ENCODE results near the gene MMP17. TPM values are rescaled to one million over a fixed set of nuclear protein-coding genes. Genes with fewer than 3 reads are reported as not detected.

The MMP17 gene
- total RNA-seq, 1 donor from 2014 or later, result 1.1 TPM

DNA sequence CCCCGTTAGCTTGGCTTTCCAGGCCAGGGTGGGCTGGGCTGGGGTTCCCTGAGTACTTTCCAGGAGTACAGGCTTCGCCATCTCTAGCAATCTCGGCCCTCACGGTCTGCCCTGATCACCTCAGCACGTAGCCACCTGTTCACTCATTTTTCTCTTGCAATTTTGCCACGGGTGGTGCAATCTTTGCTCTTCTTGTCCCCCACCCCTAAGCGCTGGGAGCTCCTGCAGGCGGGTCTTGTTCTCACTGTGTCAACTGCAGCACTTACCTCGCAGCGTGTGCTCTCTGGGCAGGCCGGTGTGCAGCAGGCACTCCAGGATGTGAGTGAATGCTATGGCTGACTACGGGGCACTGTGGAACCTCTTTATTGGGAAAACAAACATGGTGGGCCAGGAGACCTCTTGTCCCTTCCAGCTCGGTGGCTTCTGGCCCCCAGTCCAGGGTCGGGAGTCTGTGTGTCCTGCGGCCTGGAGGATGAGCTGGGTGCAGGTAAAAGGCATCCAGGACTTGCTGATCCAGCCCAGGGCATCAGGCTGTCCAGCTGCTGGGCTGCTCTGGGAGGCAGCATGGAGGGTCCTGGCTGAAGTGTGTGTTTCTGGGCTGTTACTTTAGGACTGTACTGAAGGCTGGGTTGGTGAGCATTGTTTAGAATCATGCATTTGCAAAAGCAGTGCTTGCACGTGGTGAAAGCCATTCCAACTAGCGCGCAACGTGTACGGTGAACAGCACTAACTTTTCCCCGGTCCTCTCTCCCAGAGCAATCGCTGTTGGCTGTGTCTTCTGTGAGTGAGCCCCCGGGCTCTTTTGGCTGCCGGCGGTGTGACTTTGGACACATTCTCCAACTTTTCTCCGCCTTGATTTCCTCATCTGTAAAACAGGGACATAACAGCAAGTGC lies 64.8 kb downstream of the MMP17 start:
- DNase-seq (ENCODE audit: low spot score) (no peak), ATAC-seq (no peak)

DNA sequence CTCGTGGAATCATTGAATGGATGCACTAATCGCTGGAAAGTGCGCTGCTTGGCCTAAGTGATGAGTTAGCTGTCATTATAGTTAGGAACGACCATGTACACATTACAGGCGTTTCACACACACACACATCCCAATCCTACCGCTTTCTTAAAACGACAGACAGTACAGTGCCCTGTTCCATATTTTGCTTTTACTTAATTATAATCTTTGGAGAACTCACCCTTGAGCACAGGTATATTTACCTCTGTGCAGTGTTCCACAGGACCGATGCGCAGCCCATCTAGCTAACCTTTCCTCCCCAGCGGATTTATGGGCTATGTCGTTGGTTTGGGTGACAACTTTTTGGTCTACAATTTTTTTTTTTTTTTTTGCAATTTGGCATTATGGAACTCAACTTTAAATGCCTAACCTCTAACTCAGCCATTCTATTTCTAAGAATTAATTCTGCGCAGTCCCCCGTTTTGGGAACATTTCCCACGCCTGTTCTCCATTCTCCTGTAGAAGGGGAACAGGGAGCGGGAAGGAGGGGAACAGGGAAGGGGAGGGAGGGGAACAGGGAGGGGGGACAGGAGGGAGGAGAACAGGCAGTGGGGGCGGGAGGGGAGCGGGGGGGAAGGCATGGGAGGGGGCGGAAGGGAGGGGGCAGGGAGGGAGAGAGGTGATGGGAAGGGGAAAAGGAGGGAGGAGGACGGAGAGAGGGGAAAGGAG lies 65.6 kb downstream of the MMP17 start:
- ATAC-seq, result no peak
- DNase-seq (ENCODE audit: low spot score), result no peak

DNA sequence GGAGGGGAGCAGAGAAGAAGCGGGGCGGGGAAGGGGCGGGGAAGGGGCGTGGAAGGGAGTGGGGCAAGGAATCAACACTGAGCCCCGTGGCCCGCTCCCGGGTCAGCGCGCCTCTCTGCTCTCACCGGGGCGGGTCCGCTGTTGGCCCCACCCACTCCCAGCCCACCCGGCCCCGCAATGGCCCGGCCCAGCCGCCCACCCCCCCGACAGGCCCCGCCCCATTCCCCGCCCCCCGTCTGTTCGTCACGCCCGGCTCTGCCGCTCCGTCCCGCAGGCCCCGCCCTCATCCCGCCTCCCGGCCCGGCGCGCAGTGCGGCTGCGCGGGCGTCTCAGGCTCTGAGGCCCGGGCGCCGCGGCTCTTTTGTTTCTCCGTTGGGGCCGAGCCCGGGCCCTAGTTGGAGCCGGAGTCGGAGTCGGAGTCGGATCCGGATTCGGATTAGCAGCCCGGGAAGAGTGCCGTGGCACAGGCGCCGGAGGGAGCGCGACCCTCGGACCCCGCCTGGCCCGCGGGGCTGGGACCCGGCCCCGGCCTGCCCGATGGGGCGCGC lies 66.2 kb downstream of the MMP17 start, which contains the start of gene ULK1:
Gene ULK1 (plus strand): TSS at position 310 of the 548 bp plus-strand sequence. CDS start 380 bp downstream, outside the sequence.
- DNase-seq (ENCODE audit: low spot score) (peak; percentile 94), ATAC-seq (peak; percentile 67)

DNA sequence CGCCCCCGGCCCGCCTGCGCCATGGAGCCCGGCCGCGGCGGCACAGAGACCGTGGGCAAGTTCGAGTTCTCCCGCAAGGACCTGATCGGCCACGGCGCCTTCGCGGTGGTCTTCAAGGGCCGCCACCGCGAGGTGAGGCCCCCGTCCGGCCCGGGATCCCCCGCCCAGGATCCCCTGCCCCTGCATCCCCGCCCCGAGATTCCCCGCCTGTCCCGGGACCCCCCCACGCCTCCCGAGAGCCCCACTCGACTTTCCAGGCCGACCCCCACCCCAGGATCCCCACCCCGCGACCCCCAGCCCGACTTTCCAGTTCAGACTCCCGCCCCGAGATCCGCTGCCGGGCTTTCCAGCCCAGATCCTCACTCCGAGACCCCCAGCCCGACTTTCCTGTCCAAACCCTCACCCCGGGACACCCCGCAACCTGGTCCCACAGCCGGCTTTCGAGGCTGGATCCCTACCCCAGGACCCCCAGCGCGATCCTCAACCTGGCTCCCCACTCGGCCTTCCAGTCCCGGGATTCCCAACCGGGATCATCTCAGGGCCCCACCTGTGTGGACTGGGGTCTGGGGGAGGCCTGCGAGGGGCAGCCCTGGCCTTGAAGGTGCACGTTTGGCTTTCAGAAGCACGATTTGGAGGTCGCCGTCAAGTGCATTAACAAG lies 66.9 kb downstream of the MMP17 start:
- no peak for DNase-seq (ENCODE audit: low spot score)
- no peak for ATAC-seq

DNA sequence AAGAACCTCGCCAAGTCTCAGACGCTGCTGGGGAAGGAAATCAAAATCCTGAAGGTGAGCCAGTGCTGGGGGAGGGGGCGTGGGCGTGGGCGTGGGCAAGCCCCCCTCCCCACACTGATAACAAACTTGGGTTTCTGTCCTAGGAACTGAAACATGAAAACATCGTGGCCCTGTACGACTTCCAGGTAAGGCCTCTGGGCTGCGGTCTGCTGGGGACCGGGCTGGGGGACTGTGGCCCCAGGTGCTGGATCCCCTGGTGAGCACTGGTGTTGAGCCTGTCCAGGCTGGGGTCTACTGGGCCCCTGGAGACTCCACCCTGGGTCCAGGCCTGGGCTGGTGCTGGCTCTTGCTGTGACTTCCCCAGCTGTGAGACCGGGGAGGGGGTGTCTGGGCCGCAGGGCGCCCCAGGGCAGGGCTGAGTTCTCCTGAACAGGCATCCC lies 67.5 kb downstream of the MMP17 start:
- no peak for ATAC-seq
- DNase-seq (ENCODE audit: low spot score), result no peak

DNA sequence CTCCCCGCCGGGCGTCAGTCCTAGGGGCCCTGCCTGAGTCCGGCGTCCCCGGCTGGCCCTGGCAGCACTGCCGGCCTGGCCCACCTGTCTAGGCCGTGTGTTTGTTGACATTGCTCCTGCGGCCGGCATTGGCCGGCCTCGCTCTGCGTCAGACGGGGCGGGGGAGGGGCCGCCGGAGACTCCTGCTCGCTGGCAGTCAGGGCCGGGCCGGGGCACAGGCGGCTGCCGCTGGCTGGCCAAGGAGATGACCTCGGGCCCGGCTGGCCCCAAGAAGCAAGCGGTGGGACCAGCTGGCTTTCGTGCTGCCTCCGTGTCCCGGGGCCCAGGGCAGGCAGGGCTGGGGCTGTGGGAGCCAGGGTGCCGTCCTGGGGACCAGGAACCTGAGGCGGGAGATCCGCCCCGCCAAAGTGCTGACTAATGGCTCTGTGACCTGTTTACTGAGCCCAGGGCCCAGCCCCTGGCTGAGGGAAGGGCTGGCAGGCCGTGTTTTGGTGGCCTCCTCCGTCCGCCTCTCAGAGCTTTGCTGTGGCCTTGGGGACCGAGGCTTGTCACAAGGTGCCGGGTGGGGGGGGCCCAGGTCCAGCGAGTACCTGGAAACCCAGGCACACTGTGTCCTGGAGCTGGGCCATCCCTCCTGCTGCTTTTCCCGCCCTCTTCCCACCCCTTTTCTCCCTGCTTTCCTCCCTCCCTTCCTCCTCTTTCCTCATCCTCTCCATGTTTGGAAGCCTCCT lies 68.1 kb downstream of the MMP17 start:
- DNase-seq (ENCODE audit: low spot score), result peak; percentile 97
- peak; percentile 82 for ATAC-seq

DNA sequence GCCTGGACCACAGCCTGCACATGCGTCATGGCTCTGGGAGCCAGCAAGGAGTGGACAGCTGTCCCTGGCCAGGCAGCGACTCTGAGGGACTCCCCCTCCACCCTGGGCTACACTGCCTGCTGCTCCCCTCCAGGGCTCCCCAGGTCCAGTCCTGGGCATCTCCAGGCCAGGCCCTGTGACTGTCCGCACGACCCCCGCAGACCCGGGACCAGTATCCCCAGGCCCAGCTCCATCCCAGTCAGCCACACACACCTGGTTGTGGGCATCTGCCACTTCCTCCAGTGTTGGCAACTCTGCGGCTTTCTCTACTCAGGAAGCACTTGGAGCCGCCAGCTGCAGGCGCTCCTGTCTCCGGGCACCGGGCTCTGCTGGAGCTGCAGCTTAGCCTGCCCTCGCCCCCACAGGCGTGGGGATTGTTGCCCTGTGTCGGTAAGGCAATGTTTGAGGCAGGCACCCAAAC lies 68.6 kb downstream of the MMP17 start:
- ATAC-seq (peak; percentile 65), DNase-seq (ENCODE audit: low spot score) (no peak)

DNA sequence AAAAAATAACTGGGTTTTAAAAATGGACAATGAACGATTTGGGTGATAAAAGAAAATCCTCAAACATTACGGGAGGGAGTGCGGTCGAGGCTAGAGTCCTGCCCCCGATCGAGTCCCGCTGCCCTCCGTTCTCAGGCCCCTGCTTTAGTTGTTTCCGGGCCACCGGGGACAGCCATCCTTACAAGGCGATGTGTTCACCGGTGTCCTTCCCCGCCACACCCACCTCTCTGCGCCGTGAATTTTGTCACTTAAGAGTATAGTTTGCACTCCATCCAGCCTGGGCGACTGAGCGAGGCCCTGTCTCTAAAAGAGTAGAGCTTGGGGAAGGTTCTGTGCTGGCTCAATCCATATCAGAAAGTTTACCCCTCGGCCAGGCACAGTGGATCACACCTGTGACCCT lies 69.1 kb downstream of the MMP17 start:
- DNase-seq (ENCODE audit: low spot score), result no peak
- ATAC-seq, result no peak

DNA sequence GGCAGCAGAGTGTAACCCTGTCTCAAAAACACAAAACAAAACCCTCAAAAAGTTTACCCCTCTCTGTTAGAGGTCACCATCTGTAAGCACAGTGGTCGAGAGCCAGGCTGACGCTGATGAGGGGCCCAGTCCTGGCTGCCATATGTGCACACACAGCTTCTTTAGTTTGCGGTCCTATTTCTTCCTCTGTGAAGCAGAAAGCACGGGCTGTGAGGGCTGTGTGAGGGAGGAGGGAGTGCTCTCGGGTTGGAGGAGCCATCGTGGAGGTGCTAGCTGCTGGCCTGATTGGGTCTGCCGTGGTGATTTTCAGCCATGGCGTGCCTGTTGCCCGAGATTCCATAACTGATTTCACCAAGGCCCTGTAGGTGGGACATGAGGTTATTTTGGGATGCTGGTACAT lies 69.7 kb downstream of the MMP17 start:
- no peak for ATAC-seq

DNA sequence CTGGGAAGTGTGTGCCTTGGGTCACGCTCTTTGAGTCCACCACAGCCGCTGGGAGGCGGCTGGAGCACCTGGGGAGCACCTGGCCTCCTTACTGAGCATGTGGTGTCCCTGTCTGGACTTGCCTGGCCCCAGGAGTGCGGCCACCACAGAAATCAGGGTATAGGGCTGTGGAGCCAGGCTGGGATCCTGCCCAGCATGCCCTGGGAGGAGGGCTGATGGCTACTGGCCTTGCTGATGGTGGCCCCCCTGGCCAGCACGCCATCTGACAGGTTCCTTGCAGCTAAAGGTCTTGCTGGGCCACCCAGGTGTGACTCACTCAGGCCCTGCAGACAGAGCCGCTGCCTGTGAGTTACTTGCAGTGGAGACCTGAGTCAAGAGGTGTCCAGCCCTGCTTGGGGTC lies 72.2 kb downstream of the MMP17 start:
- no peak for ATAC-seq
- no peak for DNase-seq (ENCODE audit: low spot score)

More for the DNA sequence above, 69.7 kb downstream of the MMP17 start:
- DNase-seq (ENCODE audit: low spot score), result no peak

Other genes with a start within 250 kb of the MMP17 start
- gene SFSWAP, start 117.3 kb upstream of the MMP17 start, total RNA-seq, result 15.7 TPM
- gene ULK1, start 66.2 kb downstream of the MMP17 start, total RNA-seq, result 40.3 TPM
- gene PUS1, start 100.9 kb downstream of the MMP17 start, total RNA-seq, result 19.6 TPM
- 14.3 TPM for gene EP400, start 121.5 kb downstream of the MMP17 start, total RNA-seq